Measurements from ENCODE around the gene CEACAM7. TPM values are rescaled to one million over a fixed set of nuclear protein-coding genes. Genes with fewer than 3 reads are reported as not detected.

The CEACAM7 gene
- total RNA-seq, 1 donor from 2014 or later: not detected

DNA sequence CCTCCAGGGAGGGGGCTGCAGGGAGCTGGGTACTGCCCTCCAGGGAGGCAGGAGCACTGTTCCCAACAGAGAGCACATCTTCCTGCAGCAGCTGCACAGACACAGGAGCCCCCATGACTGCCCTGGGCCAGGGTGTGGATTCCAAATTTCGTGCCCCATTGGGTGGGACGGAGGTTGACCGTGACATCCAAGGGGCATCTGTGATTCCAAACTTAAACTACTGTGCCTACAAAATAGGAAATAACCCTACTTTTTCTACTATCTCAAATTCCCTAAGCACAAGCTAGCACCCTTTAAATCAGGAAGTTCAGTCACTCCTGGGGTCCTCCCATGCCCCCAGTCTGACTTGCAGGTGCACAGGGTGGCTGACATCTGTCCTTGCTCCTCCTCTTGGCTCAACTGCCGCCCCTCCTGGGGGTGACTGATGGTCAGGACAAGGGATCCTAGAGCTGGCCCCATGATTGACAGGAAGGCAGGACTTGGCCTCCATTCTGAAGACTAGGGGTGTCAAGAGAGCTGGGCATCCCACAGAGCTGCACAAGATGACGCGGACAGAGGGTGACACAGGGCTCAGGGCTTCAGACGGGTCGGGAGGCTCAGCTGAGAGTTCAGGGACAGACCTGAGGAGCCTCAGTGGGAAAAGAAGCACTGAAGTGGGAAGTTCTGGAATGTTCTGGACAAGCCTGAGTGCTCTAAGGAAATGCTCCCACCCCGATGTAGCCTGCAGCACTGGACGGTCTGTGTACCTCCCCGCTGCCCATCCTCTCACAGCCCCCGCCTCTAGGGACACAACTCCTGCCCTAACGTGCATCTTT, 12.5 kb upstream of the CEACAM7 start:
- peak; percentile 37 for DNase-seq (ENCODE audit: low spot score)

DNA sequence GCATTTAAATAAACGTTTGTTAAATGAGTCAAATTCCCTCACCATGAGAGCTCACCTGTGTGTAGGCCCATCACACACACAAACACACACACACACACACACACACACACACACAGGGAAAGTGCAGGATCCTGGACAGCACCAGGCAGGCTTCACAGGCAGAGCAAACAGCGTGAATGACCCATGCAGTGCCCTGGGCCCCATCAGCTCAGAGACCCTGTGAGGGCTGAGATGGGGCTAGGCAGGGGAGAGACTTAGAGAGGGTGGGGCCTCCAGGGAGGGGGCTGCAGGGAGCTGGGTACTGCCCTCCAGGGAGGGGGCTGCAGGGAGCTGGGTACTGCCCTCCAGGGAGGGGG, 11.9 kb upstream of the CEACAM7 start:
- DNase-seq (ENCODE audit: low spot score) (peak; percentile 21), ATAC-seq (no peak)

More for the DNA sequence above, 12.5 kb upstream of the CEACAM7 start:
- no peak for ATAC-seq

DNA sequence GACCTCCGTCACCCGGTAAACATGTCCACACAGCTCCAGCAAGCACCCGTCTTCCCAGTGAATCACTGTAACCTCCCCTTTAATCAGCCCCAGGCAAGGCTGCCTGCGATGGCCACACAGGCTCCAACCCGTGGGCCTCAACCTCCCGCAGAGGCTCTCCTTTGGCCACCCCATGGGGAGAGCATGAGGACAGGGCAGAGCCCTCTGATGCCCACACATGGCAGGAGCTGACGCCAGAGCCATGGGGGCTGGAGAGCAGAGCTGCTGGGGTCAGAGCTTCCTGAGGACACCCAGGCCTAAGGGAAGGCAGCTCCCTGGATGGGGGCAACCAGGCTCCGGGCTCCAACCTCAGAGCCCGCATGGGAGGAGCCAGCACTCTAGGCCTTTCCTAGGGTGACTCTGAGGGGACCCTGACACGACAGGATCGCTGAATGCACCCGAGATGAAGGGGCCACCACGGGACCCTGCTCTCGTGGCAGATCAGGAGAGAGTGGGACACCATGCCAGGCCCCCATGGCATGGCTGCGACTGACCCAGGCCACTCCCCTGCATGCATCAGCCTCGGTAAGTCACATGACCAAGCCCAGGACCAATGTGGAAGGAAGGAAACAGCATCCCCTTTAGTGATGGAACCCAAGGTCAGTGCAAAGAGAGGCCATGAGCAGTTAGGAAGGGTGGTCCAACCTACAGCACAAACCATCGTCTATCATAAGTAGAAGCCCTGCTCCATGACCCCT, 11.3 kb upstream of the CEACAM7 start:
- peak; percentile 40 for DNase-seq (ENCODE audit: low spot score)
- ATAC-seq: no peak

DNA sequence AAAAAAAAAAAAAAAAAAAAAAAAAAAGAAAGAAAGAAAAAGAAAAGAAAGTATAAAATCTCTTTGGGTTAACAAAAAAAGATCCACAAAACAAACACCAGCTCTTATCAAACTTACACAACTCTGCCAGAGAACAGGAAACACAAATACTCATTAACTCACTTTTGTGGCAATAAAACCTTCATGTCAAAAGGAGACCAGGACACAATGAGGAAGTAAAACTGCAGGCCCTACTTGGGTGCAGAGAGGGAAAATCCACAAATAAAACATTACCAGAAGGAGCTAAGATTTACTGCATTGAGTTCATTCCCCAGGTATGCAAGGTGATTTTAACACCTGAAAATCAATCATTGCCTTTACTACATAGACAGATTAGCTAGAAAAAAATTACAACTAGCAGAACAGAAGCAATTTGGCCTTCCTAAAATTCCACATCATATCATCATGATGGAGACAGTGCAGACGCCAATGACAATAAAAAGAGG, 10.7 kb upstream of the CEACAM7 start:
- peak; percentile 5 for DNase-seq (ENCODE audit: low spot score)
- ATAC-seq: no peak

DNA sequence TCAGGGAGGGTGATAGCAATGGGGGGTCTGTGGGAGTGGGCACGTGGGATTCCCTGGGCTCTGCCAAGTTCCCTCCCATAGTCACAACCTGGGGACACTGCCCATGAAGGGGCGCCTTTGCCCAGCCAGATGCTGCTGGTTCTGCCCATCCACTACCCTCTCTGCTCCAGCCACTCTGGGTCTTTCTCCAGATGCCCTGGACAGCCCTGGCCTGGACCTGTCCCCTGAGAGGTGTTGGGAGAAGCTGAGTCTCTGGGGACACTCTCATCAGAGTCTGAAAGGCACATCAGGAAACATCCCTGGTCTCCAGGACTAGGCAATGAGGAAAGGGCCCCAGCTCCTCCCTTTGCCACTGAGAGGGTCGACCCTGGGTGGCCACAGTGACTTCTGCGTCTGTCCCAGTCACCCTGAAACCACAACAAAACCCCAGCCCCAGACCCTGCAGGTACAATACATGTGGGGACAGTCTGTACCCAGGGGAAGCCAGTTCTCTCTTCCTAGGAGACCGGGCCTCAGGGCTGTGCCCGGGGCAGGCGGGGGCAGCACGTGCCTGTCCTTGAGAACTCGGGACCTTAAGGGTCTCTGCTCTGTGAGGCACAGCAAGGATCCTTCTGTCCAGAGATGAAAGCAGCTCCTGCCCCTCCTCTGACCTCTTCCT, 9.3 kb upstream of the CEACAM7 start:
- DNase-seq (ENCODE audit: low spot score) (peak; percentile 39), ATAC-seq (no peak)

DNA sequence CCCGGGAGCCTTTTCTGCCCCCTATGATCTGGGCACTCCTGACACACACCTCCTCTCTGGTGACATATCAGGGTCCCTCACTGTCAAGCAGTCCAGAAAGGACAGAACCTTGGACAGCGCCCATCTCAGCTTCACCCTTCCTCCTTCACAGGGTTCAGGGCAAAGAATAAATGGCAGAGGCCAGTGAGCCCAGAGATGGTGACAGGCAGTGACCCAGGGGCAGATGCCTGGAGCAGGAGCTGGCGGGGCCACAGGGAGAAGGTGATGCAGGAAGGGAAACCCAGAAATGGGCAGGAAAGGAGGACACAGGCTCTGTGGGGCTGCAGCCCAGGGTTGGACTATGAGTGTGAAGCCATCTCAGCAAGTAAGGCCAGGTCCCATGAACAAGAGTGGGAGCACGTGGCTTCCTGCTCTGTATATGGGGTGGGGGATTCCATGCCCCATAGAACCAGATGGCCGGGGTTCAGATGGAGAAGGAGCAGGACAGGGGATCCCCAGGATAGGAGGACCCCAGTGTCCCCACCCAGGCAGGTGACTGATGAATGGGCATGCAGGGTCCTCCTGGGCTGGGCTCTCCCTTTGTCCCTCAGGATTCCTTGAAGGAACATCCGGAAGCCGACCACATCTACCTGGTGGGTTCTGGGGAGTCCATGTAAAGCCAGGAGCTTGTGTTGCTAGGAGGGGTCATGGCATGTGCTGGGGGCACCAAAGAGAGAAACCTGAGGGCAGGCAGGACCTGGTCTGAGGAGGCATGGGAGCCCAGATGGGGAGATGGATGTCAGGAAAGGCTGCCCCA, 8.5 kb upstream of the CEACAM7 start:
- ATAC-seq: peak; percentile 24
- peak; percentile 31 for DNase-seq (ENCODE audit: low spot score)

DNA sequence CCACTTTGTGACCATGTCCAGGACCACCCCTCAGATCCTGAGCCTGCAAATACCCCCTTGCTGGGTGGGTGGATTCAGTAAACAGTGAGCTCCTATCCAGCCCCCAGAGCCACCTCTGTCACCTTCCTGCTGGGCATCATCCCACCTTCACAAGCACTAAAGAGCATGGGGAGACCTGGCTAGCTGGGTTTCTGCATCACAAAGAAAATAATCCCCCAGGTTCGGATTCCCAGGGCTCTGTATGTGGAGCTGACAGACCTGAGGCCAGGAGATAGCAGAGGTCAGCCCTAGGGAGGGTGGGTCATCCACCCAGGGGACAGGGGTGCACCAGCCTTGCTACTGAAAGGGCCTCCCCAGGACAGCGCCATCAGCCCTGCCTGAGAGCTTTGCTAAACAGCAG, 7.7 kb upstream of the CEACAM7 start:
- ATAC-seq: no peak
- no peak for DNase-seq (ENCODE audit: low spot score)

DNA sequence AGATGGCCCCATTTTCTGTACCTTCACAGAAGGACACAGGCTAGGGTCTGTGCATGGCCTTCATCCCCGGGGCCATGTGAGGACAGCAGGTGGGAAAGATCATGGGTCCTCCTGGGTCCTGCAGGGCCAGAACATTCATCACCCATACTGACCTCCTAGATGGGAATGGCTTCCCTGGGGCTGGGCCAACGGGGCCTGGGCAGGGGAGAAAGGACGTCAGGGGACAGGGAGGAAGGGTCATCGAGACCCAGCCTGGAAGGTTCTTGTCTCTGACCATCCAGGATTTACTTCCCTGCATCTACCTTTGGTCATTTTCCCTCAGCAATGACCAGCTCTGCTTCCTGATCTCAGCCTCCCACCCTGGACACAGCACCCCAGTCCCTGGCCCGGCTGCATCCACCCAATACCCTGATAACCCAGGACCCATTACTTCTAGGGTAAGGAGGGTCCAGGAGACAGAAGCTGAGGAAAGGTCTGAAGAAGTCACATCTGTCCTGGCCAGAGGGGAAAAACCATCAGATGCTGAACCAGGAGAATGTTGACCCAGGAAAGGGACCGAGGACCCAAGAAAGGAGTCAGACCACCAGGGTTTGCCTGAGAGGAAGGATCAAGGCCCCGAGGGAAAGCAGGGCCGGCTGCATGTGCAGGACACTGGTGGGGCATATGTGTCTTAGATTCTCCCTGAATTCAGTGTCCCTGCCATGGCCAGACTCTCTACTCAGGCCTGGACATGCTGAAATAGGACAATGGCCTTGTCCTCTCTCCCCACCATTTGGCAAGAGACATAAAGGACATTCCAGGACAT, 7.0 kb upstream of the CEACAM7 start:
- DNase-seq (ENCODE audit: low spot score) (peak; percentile 19), ATAC-seq (no peak)

DNA sequence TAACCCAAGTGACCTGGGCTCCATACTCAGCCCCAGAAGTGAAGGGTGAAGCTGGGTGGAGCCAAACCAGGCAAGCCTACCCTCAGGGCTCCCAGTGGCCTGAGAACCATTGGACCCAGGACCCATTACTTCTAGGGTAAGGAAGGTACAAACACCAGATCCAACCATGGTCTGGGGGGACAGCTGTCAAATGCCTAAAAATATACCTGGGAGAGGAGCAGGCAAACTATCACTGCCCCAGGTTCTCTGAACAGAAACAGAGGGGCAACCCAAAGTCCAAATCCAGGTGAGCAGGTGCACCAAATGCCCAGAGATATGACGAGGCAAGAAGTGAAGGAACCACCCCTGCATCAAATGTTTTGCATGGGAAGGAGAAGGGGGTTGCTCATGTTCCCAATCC, 6.1 kb upstream of the CEACAM7 start:
- ATAC-seq: no peak
- DNase-seq (ENCODE audit: low spot score): no peak

DNA sequence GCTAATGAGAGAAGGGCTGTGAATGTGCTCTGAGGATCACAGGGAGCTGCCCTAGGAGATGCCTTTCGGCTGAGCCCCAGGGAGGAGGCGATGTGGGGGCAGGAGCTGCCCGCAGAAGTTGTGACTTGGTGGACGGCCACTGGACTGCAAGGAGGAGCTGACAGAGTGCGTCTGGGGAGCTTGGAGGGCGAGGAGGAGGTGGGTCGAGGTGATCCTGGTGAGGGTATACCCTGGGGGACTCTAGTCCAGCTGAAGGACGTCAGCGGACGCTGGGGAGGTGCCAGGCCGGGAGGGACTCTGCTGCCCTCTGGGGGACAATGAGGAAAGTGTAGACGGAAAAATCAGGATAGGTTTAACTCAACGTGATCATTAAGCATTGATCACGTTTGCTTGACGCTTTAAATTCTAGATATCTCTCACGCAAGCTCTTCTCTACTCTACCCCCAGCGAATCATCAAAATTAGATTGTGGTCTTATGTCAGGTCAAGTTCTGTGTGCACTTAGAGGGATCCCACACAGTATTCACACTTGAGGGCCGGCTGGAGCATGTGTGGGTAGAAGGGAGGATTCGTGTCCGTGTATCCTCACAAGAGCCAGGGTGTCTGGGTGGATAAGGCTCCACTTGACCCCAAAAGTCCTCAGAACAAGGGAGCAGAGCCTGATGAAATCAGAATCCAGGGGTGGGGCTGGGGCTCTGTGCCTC, 3.3 kb upstream of the CEACAM7 start:
- ATAC-seq (peak; percentile 76), DNase-seq (ENCODE audit: low spot score) (peak; percentile 40)

DNA sequence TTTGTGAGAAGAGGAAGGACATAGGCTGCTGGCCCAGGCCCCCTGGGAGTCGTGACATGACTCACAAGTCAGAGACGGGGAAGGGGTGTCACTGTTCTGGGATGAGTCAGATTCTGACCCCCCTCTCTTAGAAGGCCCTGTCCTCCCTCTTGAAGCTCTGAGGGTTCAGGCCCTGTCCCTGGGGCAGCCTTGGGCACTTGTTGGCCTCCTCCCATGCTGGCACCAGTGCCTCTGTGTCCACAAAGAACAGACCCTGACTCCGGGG, 2.7 kb upstream of the CEACAM7 start:
- ATAC-seq: no peak
- peak; percentile 35 for DNase-seq (ENCODE audit: low spot score)

DNA sequence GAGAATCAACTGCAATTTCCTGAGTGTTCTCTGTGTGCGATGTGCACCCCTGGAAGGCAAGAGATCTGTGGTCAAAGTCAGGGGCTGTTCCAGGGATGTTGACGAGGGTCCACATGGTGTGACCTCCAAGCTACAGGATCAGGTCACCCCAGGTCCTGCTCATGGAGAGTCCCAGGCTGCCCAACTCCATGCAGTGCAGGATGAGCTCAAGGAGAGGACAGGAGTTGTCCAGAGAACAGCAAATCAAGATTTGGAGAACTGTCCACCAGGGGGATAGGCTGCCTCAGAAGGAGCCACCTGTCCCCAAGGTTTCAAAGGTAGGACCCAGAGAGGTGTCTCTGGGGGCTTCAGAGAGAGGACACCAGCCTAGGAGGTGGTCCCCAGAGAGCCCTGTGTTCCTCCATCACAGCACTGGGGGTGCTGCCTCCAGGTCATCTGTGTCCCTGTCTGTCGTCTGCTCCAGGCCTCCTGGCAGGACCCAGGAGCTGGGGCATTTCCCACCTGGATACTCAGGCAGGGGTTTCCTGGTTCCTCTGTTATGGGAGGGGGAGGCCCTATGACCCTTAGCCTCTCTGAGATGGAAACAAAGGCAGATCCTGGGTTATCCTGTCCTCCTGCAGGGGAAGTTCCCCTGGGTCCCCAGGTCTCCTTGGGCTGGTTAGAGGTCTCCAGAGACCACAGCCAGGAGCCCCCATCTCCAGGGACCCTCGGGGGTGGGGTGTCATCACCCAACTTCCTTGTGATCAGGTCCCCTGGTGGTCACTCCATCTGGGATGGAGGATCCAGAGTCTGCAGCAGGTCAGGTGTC, 2.1 kb upstream of the CEACAM7 start:
- DNase-seq (ENCODE audit: low spot score) (no peak), ATAC-seq (no peak)

DNA sequence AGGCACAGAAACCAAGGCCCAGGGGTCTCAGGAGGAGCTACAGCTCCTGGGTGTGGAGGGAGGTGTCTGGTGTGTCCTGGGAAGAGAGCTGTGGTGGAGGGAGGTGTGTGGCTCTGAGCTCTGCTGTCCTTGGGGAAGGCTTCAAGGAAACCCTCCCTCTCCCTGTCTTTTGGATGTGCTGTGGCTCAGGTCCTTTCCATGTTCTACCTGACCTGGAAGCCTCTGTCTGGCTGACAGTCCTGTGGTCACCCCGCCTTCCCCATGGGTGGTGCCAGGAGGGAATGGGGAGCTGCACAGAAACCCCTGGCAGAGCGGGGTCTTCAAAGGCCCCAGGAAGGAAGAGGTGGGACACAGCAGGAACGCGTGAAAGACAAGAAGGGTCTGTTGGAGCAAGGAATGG, 617 bp upstream of the CEACAM7 start:
- no peak for DNase-seq (ENCODE audit: low spot score)
- ATAC-seq: no peak

DNA sequence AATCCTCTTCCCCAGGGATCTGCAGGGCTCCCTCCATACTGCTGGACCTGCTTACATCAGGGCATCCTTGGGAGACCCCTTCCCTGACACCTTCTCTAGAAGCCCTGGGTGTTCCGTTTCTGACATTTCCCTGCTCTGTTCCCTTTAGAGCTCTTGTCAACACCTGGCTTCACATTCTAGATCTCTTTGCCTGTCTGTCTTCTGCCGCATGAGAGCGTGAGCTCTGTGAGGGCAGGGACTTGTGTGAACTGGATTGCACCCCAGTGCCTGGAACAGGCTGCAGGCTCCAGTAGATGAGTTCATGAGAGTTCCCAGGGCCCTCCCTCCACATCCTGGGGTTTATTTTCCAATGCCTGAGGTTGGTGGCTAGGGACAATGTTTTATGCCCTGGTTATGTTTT, 651 bp downstream of the CEACAM7 start:
- no peak for DNase-seq (ENCODE audit: low spot score)
- no peak for ATAC-seq

DNA sequence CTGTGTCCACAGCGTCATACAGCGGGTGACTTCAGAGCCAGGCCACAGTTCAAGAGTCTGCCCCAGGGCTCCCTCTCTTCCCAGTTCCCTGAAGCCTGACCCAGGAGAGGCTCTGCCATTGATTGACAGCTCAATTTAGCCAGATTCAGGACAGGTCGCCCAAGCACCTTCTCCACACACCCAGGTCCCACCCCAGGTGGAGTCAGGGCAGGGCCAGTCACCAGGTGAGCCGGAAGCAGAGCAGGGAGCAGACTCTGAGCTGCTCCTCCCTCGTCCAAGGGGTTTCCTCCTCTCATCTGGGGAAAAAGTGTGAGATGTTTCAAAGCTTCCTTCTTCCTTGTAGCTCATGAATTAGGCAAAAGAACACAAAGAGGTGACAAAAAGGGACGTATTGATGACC, 5.6 kb downstream of the CEACAM7 start:
- ATAC-seq: no peak
- no peak for DNase-seq (ENCODE audit: low spot score)

DNA sequence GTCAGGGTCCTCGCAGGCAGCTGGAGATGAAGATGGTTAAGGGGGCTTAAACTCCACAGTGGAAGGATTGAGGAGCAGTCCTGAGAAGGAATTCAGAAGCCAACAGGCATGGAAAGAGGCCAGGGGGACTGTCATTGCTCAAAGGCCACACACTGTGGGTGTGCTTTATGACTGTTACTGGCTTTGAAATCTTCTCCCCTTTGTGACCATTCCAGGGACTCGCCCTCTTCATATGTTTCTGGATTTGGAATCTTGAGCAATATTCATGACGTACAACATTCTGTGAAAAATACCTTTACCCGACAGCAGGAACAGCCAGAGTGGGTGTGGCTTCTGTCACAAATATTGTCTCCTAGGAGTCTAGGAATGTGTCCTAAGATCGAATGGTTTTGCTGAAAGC, 16.6 kb downstream of the CEACAM7 start:
- ATAC-seq: no peak
- no peak for DNase-seq (ENCODE audit: low spot score)

DNA sequence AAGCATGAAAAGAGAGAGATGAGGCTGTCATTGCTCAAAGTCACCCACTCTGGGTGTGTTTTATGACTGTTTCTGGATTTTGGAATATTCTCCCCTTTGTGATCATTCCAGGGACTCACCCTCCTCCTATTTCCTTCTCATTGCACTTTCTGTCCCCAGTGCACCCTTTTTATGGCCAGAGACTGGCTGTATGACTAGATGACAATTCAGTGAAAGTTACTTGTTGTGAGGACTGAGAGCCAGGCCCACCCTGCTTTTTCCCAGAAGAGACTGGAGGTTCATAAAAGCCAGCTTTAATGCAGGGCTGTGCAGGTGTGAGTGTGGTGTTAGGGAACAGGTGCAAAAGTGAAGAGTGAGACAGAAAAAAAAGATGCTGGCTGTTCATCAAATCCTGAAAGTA, 17.3 kb downstream of the CEACAM7 start:
- no peak for ATAC-seq
- DNase-seq (ENCODE audit: low spot score): no peak

DNA sequence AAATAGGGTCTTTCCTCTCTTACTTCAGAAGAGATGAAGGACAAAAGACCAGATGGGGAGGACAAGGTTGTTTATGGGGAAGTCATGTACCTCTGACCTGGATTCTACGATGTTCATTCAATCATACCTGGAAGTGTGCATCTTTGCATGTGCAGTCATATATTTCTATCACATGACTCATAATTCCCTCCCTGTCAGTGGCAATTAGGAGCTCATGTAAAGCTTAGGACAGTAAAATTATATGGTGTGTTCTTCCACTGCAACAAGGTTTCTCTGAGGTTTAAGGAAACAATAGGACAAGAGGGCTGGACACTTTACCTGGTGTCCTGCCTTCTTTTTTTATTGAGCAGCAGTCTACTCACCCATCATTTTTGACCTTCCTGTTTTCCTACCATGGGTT, 19.8 kb downstream of the CEACAM7 start:
- ATAC-seq: no peak
- no peak for DNase-seq (ENCODE audit: low spot score)

DNA sequence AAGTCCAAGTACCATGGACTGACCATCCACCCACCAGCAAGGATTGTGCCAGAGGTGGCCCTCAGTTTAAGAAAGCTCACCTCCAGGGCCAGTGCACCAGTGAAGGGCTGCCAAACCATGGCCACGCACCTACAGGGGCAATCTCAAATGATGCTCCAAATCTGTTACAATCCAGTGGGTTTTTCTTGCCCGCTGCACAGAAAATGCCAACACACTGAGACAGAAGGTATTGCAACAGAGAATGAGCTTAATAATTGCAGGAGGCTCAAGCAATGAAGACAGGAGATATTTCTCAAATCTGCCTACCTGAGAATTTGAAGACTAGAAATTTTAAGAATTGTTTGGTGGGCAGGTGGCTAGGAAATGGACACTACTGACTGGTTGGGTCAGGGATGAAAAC, 22.0 kb downstream of the CEACAM7 start:
- DNase-seq (ENCODE audit: low spot score) (no peak), ATAC-seq (no peak)

All from left lobe of liver (tissue), 2 donors.